NCI-H2227 treated with DMSO at 0.1 percent for 48 hours (cell line): ENCODE measurements around the gene ACOT8.
"Not testable (repeated sequence)": the region's sequence is repeated elsewhere in the genome, so short reads cannot be mapped to it uniquely, and the experiment has no call there.

Experiments used
- DNase-seq: peaks from one replicate; lab custom pipeline; 2025; lab: John Stamatoyannopoulos, UW

ACOT8 gene

DNA sequence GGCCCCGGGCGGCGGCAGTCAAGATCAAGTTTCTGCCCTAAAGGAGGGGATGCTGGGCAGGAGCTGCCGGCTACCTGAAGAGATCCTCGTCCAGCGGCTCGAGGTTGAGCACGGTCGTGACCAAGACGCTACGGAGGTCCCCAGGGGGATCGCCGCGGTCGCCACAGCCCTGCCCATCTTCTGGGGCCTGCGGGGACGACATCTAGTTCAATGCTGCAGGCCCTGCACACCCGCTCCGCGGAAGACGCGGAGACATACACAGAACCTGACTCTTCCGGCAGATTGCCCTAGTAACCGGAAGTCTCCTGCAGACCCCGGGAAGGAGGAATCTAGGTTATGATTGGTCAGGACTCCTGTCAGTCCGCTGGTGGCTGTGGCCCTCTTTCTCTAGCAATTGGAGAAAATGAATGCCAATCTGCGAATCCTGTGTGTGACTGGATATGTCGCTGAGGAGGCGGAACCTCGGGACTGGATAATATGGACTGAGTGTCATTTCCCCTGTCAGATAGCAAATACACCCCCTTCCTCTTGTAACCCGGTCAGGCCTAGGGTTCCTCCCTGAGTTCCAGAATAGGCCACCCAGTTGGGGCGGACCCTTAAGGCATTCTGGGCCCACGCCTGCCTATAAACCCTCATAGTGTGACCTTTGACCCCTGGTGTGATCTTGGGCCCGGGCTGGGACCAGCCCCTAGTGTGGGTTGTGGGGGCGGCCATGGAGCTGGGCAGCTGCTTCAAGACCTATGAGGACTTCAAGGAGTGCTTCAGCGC, at the start of gene ACOT8, which contains the start of gene ZSWIM3:
TSS of gene ACOT8 (minus strand) at position 279 of the 768 bp plus-strand sequence. CDS start at position 202, 77 bp downstream.
TSS of gene ZSWIM3 (plus strand) at position 501 of the 768 bp plus-strand sequence. CDS start at position 713, 212 bp downstream.
- peak; percentile 99 for DNase-seq

- DNase-seq = no peak
Observed at GRCh38 chr20:45905505-45906079, 48.4 kb upstream of the ACOT8 start.

GRCh38 chr20:45904583-45905504, 47.7 kb upstream of the ACOT8 start:
- DNase-seq = no peak

GRCh38 chr20:45902199-45902701, 45.1 kb upstream of the ACOT8 start:
- DNase-seq = no peak

DNA sequence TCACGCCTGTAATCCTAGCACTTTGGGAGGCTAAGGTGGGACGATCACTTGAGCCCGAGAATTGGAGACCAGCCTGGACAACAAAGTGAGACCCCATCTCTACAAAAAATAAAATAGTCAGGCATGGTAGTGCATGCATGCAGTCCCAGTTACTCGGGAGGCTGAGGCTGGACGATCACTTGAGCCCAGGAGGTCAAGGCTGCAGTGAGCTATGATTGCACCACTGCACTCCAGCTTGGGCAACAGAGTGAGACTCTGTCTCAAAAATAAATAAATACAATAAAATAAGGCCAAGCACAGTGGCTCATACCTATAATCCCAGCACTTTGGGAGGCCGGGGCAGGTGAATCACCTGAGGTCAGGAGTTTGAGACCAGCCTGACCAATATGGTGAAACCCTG, 44.1 kb upstream of the ACOT8 start:
- not testable (repeated sequence) for DNase-seq

GRCh38 chr20:45899046-45899835, 42.0 kb upstream of the ACOT8 start:
- DNase-seq = no peak

- DNase-seq = no peak
Observed at GRCh38 chr20:45898285-45898684, 41.1 kb upstream of the ACOT8 start.

- no peak for DNase-seq
Observed at GRCh38 chr20:45897692-45898091, 40.5 kb upstream of the ACOT8 start.

DNA sequence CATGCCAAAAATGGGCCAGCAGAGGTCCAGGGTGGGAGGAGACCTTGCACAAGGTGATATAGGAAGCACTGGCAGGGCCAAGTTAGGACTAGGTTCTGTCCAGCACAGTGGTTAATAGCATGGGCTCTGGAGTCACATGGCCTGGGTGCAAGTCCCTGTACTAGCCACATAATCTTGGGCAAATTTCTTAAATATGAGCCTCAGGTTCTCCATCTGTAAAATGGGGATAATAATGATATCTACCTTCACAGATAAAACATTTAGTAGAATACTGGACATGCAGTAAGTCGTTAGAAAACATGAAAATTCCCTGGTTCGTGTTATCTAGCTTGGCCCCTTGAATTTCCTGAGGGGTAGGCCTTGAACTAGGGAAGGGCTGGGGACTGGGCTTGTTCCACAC, 40.1 kb upstream of the ACOT8 start:
- no peak for DNase-seq

DNA sequence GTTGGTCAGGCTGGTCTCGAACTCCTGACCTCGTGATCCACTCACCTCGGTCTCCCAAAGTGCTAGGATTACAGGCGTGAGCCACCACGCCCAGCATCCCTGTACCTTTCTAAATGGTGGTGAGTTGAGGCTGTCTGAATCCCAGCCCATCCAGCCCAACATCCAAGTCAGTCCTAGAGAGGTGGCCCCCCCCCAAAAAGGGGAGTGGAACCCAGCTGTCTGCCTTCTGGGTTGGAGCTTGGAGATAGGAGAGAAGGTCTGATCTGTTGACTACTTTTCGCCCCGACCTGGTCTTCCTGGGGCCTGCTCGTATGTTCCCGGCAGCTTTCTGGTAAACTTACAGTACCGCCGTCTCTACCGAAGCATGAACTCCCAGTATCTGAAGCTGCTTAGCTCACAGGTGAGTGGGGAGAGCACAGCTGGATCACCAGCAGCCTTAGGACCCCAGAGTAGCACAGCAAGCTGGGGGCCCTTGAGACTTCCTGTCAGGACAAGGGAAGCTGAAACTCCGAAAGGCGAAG, 39.5 kb upstream of the ACOT8 start:
- no peak for DNase-seq

- DNase-seq = no peak
Observed at GRCh38 chr20:45894797-45895196, 37.6 kb upstream of the ACOT8 start.

GRCh38 chr20:45893831-45894230, 36.6 kb upstream of the ACOT8 start:
- DNase-seq = no peak

- no peak for DNase-seq
Observed at GRCh38 chr20:45892828-45893500, 35.8 kb upstream of the ACOT8 start.

- no peak for DNase-seq
Observed at GRCh38 chr20:45892049-45892825, 35.0 kb upstream of the ACOT8 start.

GRCh38 chr20:45890985-45891983, 34.1 kb upstream of the ACOT8 start, which contains the start of the genes CTSA and NEURL2:
CTSA (plus strand) TSS chr20:45891335; CDS start chr20:45891569, 234 bp downstream.
NEURL2 (minus strand) TSS chr20:45891208; CDS start chr20:45890991, 217 bp downstream.
- DNase-seq = peak; percentile 66

GRCh38 chr20:45890077-45890984, 33.1 kb upstream of the ACOT8 start:
- DNase-seq = peak; percentile 60

DNA sequence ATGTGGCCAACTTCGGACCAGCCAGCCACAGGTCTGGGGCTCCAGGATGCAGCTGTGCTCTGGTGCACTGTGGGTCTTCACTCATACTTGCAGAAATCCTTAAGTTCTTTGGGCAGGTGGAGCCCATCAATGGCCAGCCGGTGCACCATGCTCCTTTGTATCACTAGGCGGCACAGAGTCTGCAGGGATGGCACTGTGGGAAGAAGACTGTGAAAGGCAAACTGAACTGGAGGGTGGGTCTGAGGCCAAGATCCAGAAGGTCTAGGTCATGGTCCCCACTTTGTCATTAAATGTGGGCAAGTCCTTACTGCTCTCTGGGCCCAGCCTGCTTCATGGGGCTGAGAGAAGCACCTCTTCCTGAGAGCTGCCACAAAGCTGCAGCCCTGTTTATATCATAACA, 31.5 kb upstream of the ACOT8 start:
- no peak for DNase-seq
